NCI-H2171 (cell line): ENCODE results near the gene KMT5B.

Source experiments
- DNase-seq: peaks from one replicate; lab custom pipeline; 2025; lab: John Stamatoyannopoulos, UW

Gene KMT5B

GRCh38 chr11:68181719-68182451, 31.2 kb downstream of the KMT5B start:
- no peak for DNase-seq

- DNase-seq = no peak
Observed at GRCh38 chr11:68179847-68180246, 33.2 kb downstream of the KMT5B start.

- DNase-seq = no peak
Observed at GRCh38 chr11:68177877-68178276, 35.2 kb downstream of the KMT5B start.

GRCh38 chr11:68173926-68174325, 39.2 kb downstream of the KMT5B start:
- no peak for DNase-seq

- no peak for DNase-seq
Observed at GRCh38 chr11:68169442-68169841, 43.7 kb downstream of the KMT5B start.

GRCh38 chr11:68168694-68169093, 44.4 kb downstream of the KMT5B start:
- DNase-seq = no peak

GRCh38 chr11:68167474-68167873, 45.6 kb downstream of the KMT5B start:
- DNase-seq = no peak

- no peak for DNase-seq
Observed at GRCh38 chr11:68166969-68167368, 46.1 kb downstream of the KMT5B start.

GRCh38 chr11:68165601-68166000, 47.5 kb downstream of the KMT5B start:
- no peak for DNase-seq

- DNase-seq = no peak
Observed at GRCh38 chr11:68164437-68164836, 48.7 kb downstream of the KMT5B start.

- DNase-seq = no peak
Observed at GRCh38 chr11:68163691-68164090, 49.4 kb downstream of the KMT5B start.

GRCh38 chr11:68160100-68160695, 52.9 kb downstream of the KMT5B start:
- no peak for DNase-seq

- DNase-seq = no peak
Observed at GRCh38 chr11:68159665-68160064, 53.4 kb downstream of the KMT5B start.

GRCh38 chr11:68159161-68159560, 53.9 kb downstream of the KMT5B start:
- DNase-seq = no peak

- DNase-seq = no peak
Observed at GRCh38 chr11:68158580-68158979, 54.5 kb downstream of the KMT5B start.

GRCh38 chr11:68153742-68154141, 59.4 kb downstream of the KMT5B start:
- no peak for DNase-seq

- DNase-seq = no peak
Observed at GRCh38 chr11:68150037-68150436, 63.1 kb downstream of the KMT5B start.

- DNase-seq = no peak
Observed at GRCh38 chr11:68149417-68149816, 63.7 kb downstream of the KMT5B start.

- DNase-seq = no peak
Observed at GRCh38 chr11:68148879-68149278, 64.2 kb downstream of the KMT5B start.

- no peak for DNase-seq
Observed at GRCh38 chr11:68148071-68148805, 64.9 kb downstream of the KMT5B start.

- DNase-seq = no peak
Observed at GRCh38 chr11:68146704-68147474, 66.2 kb downstream of the KMT5B start.

GRCh38 chr11:68146010-68146540, 67.0 kb downstream of the KMT5B start:
- DNase-seq = no peak
